GM19455 (cell line): Measurements from ENCODE around the gene ANKRD24.
"Not testable (repeated sequence)": the region's sequence is repeated elsewhere in the genome, so short reads cannot be mapped to it uniquely, and the experiment has no call there.

Experiments
- ATAC-seq: cut with Tn5 transposase; IDR thresholded peaks from one replicate; pipeline ENCODE4 v1.9.1; 2021; ENCODE audit not compliant: unreplicated experiment

Gene ANKRD24

DNA sequence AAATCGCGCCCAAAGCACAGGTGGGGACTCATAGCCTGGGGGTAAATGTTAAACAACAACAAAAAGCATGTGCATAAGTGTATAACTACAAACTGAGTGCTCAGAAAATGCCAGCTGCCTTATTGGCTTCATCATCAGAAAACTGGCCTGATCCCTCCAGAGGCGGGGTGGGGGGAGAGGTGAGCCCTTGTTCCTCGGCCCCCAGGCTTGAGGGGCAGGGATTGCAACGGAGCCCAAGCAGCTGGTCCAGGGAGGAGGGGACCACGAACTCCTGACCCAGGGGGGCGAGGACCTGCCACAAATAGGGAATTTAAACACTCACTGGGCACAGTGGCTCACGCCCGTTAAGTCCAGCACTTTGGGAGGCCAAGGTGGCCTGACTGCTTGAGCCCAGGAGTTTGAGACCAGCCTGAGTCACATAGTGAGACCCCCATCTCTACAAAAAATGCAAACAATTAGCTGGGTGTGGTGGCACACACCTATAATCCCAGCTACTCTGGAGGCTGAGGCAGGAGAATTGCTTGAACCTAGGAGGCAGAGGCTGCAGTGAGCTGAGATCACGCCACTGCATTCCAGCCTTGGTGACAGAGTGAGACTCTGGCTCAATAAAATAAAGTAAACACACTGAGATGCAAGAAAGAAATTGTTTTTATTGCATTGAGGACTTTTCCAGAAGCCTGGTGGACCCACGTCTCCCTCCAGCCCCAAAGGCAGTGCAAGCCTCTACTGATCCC, 8.8 kb upstream of the ANKRD24 start:
- no peak for ATAC-seq

GRCh38 chr19:4174213-4174894, 8.1 kb upstream of the ANKRD24 start:
- ATAC-seq: no peak

GRCh38 chr19:4174895-4175668, 7.4 kb upstream of the ANKRD24 start:
- no peak for ATAC-seq

- ATAC-seq: no peak
These were observed 6.9 kb upstream of the ANKRD24 start for GRCh38 chr19:4175669-4175931.

DNA sequence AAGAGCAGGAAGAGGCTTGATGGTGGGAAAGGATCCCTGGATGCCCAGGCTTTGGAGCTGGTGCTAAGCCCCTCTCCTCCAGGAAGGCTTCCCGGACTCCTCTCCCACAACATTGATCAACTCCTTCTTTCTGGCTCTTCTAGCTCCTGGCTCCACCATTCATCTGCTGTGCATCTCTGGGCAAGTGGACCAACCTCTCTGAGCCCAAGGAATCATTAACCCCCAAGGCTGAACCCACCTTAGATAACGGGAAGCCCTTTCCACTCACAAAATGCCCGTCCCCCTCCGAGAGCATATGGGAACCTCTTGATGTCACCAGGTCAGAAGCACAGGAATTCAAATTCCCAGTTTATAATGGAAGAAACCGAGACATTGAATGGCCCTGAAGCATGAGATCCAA, 5.3 kb upstream of the ANKRD24 start:
- no peak for ATAC-seq

GRCh38 chr19:4178990-4179389, 3.5 kb upstream of the ANKRD24 start:
- no peak for ATAC-seq

DNA sequence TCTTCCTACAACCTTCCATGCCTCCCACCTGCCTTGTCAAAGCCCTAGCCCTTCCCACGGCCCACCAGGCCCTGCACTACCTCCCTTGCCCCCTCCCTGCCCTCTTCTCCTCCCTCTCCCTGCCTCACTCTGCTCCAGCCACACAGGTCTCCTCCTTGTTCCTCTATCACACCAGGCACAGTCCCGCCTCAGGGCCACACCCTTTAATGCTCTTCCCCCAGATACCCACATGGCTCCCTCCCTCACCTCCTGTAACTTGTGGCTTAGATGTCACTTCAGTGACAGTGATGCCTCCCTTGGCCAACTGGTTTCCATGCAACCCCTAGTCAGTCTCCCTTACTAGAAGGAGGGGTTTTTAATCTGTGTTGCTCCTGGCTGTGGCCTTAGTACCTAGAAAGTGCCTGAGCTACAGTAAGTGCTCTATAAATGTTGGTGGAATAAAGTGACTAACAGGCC, 1.4 kb upstream of the ANKRD24 start:
- no peak for ATAC-seq

GRCh38 chr19:4183967-4184717, 1.7 kb downstream of the ANKRD24 start:
- ATAC-seq: no peak

GRCh38 chr19:4184718-4185352, 2.3 kb downstream of the ANKRD24 start:
- ATAC-seq: no peak

DNA sequence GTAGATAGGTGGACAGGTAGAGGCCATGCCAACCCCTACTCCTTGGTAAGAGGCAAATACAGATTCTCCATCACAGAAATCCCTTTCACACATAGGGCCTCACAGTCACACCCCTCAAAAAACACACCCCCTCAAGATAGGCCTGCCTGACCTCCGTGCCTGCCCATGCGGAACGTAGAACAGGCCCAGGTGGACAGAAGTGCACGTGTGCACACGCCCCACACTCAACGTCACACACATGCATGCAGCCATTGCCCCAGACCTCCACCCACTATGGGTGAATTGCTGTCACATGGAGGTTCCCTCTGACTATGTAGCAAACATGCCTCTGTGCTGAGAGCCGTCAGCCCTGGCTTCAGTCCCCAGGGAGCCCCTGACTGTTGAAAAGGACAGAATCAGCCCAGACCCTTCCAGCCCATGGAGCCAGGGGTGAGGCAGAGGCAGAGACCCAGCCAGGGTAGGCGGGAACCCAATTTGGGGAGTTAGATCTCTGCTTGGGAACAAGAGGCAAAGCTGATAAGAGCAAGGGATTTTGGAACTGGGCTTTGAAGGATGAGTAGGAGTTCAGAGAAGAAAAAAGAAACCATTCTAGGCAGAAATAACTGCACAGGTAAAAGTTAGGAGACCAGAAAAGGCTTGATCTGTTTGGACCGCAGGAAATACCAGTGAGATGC, 3.1 kb downstream of the ANKRD24 start:
- ATAC-seq: no peak

DNA sequence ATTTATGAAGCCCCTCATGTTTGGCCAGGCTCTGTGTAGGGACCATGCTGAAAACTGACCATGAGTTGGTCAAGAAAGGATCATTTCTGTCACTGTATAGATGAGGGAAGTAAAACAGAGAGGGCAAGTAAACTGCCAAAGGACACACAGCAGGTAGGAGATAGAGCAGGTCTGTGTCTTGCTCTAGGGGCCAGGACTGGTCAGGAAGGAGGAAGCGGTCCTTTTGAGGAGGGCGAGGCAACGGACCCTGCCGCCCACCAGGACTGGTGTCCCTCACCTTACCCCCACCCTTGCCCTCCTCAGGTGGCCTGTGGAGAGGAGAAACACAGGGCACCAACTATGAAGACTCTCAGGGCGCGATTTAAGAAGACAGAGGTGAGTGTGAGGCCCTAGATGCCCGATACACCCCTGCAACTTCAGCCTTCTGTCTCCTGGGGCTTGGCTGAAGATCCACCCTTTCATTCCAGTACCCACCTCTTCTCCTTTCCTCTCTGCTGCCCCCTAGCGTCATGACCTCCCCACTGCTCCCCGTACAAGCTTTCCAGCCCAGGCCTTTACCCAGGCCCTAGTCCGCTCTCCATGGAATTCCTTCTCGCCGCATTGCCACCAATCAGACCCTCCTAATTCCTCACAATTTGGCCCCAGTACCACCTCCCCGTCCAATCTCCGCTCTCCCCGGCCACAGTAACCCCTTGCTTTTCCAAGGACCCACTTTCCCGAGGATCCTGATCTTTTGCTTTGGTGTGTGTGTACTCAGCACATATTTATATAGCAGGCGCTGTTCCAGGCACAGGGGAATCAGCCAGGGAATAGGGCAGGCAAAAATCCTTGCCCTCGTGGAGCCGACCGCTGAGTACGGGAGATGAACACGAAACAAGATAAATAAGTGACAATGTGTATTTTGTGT, 3.9 kb downstream of the ANKRD24 start:
- ATAC-seq: no peak

DNA sequence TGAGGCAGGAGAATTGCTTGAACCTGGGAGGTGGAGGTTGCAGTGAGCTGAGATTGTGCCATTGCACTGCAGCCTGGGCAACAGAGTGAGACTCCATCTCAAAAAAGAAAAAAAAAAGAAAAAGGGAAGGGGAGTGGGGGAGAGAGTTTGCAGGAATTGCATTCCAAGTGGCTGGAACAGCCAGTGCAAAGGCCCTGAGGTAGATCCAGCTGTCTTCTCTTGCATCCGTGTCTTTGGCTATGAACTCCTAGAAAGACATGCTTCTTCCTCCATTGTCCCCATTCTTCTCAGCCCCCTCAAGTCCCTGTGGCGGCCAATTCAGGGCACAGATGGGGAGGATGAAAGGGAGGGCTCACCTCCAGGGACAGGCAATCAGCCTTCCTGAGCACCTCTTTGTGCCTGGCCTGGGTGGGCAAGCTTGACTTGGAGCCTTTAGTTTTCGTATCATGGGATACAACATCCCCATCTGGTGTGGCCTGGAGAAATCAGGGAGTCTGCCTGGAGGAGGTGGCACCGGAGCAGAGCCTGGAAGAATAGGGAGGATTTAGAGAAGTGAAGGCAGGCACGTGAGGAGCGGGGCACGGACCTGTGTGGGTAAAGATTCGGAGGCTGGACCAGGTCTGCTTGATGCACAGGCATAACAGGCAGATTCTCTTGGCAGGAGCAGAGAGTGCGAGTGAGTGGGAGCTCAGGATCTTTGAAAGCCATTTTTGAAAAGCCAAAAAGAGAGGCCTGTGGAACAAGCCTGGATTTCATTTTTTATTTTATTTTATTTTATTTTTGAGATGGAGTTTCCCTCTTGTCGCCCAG, 5.0 kb downstream of the ANKRD24 start:
- ATAC-seq: no peak

GRCh38 chr19:4189641-4190040, 7.2 kb downstream of the ANKRD24 start:
- no peak for ATAC-seq

DNA sequence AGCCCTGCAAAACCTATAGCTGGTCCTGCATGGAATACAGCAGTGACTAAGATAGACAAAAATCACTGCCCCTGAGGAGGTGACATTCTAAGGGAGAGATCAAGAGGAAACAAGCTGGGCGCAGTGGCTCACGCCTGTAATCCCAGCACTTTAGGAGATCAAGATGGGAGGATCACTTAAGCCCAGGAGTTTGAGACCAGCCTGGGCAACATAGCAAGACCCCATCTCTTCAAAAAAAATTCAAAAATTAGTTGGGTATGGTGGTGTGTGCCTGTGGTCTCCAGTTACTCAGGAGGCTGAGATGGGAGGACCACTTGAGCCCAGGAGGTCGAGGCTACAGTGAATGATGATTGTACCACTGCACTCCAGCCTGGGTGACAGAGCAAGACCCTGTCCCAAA, 10.0 kb downstream of the ANKRD24 start:
- ATAC-seq: not testable (repeated sequence)

- ATAC-seq: no peak
These were observed 11.9 kb downstream of the ANKRD24 start for GRCh38 chr19:4194353-4194752.

GRCh38 chr19:4196009-4196408, 13.5 kb downstream of the ANKRD24 start:
- ATAC-seq: no peak

GRCh38 chr19:4196587-4197148, 14.2 kb downstream of the ANKRD24 start:
- ATAC-seq: no peak

DNA sequence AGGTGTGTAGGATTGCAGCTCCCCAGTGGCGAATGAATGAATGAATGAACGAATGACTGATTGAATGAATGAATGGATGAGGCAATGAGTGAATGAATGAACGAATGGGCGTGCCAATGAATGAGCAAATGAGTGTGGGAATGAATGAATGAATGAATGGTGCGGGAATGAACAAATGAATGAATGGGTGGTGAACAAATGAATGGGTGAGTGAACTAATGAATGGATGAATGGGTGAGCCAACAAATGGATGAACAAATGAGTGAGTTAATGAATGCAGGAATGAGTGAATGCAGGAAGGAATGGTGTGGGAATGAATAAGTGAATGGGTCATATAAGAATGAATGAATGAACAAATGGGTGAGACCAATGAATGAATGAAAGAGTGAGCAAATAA, 14.7 kb downstream of the ANKRD24 start:
- ATAC-seq: no peak
